GM12878 (cell line): ENCODE results near the gene TRAIP. TPM values are rescaled to one million over a fixed set of nuclear protein-coding genes. Genes with fewer than 3 reads are reported as not detected.

Source experiments
- ATAC-seq: fragments of 200-7000 bp; cut with Tn5 transposase; 3 replicates; pipeline ENCODE4 v1.9.1; 2020; ENCODE audit warnings: mild to moderate bottlenecking, moderate library complexity
- BruUV-seq: library from RNA; stranded (reverse); fragments of 400-500 nt; replicated peaks from 2 replicates; lab custom pipeline; 2021; lab: Mats Ljungman, UMichigan
- CTCF ChIA-PET: fragments of 300-600 bp; sonication (Branson Sonifier 250); formaldehyde crosslinking; extraction: SDS; loops from one replicate; lab custom pipeline; 2021; ENCODE audit warnings: inconsistent platforms; lab: Yijun Ruan, JAX
- POLR2A ChIA-PET: fragments of 350-600 bp; formaldehyde crosslinking; extraction: SDS; loops from one replicate; lab custom pipeline; 2021; ENCODE audit warnings: inconsistent platforms; lab: Charles Lee
- RAD21 ChIA-PET: fragments of 300-600 bp; sonication (Branson Sonifier 250); formaldehyde crosslinking; loops from one replicate; lab custom pipeline; 2023; ENCODE audit warnings: antibody characterized with exemption; ENCODE audit not compliant: unreplicated experiment; lab: Charles Lee
- SMC1A ChIA-PET: fragments of 300-600 bp; sonication (Branson Sonifier 250); formaldehyde crosslinking; loops from one replicate; lab custom pipeline; 2023; ENCODE audit not compliant: unreplicated experiment, uncharacterized antibody; lab: Charles Lee
- DNase-seq: peaks from one replicate; pipeline ENCODE4 v3.0.0-alpha.2; 2011; ENCODE audit warnings: low read depth, low spot score
- FAIRE-seq: peaks from 3 replicates; lab custom pipeline; 2011; peaks lifted over from hg19 to GRCh38; lab: Jason Lieb, UNC
- H2AFZ ChIP-seq: 2 replicates; pipeline ENCODE4 v1.6.0; 2011; ENCODE audit warnings: low read depth, low read length, control low read depth; ENCODE audit not compliant: control insufficient read depth
- H3K27ac ChIP-seq: 2 replicates; pipeline ENCODE4 v1.5.1; 2011; ENCODE audit warnings: control low read depth; ENCODE audit not compliant: control insufficient read depth, insufficient read depth
- H3K27me3 ChIP-seq, 2 experiments: replicated peaks in 1 of 2; 2 replicates each; pipeline versions ENCODE4 v1.6.0 to v1.6.1; 2011; ENCODE audit warnings: low read length in 1 of 2; ENCODE audit not compliant: control insufficient read depth in 2 of 2, insufficient read depth in 2 of 2
- H3K36me3 ChIP-seq, 2 experiments: 2 replicates each; pipeline ENCODE4 v1.5.1; 2011; ENCODE audit warnings: low read length in 1 of 2; ENCODE audit not compliant: control insufficient read depth in 2 of 2, insufficient read depth in 2 of 2
- H3K4me1 ChIP-seq: 2 replicates; pipeline ENCODE4 v1.6.1; 2011; ENCODE audit warnings: mild to moderate bottlenecking, low read length, moderate library complexity, mixed read lengths; ENCODE audit not compliant: control insufficient read depth, insufficient read depth
- H3K4me2 ChIP-seq: 2 replicates; pipeline ENCODE4 v1.6.0; 2011; ENCODE audit warnings: control low read depth; ENCODE audit not compliant: control insufficient read depth, insufficient read depth
- H3K4me3 ChIP-seq: fragments of 200-600 bp; sonication (generic); 2 replicates; pipeline ENCODE4 v1.5.1; 2016
- H3K79me2 ChIP-seq: 2 replicates; pipeline ENCODE4 v1.6.0; 2011; ENCODE audit warnings: low read length; ENCODE audit not compliant: control insufficient read depth, insufficient read depth
- H3K9ac ChIP-seq: 2 replicates; pipeline ENCODE4 v1.8.0; 2011; ENCODE audit warnings: low read length, control low read depth, mixed read lengths; ENCODE audit not compliant: control insufficient read depth, insufficient read depth
- H3K9me3 ChIP-seq: replicated peaks from 3 replicates; pipeline ENCODE4 v1.5.1; 2011; ENCODE audit warnings: mild to moderate bottlenecking, low read length; ENCODE audit not compliant: control insufficient read depth, insufficient read depth
- H4K20me1 ChIP-seq: 2 replicates; pipeline ENCODE4 v1.6.0; 2011; ENCODE audit not compliant: control insufficient read depth, insufficient read depth
- ATF7 ChIP-seq: fragments of 450-650 bp; IDR thresholded peaks from 2 replicates; pipeline ENCODE4 v1.6.1; 2016; ENCODE audit warnings: low read depth, mild to moderate bottlenecking
- BCL11A ChIP-seq: IDR thresholded peaks from 2 replicates; pipeline ENCODE4 v1.6.1; 2011; ENCODE audit warnings: low read depth, low read length
- CBFB ChIP-seq: IDR thresholded peaks from 2 replicates; pipeline ENCODE4 v1.6.1; 2016; ENCODE audit warnings: antibody characterized with exemption, low read depth
- CHD1 ChIP-seq: IDR thresholded peaks from 2 replicates; pipeline ENCODE4 v1.6.1; 2012; ENCODE audit warnings: low read depth, low read length, improper control_type of control experiment
- CREB1 ChIP-seq: IDR thresholded peaks from 2 replicates; pipeline ENCODE4 v1.6.1; 2012; ENCODE audit warnings: low read depth, mild to moderate bottlenecking, inconsistent platforms
- EP300 ChIP-seq, 2 experiments: fragments of 150-350 bp in 1 of 2; IDR thresholded peaks; 2 replicates each; pipeline ENCODE4 v1.6.1; 2011 to 2012; ENCODE audit warnings: low read depth in 2 of 2, low read length in 2 of 2, borderline replicate concordance in 1 of 2, improper control_type of control experiment in 1 of 2, inconsistent platforms in 1 of 2; ENCODE audit not compliant: control insufficient read depth in 1 of 2
- IKZF1 ChIP-seq: fragments of 450-650 bp; conservative IDR thresholded peaks from 2 replicates; pipeline ENCODE4 v1.6.1; 2017; ENCODE audit warnings: antibody characterized with exemption, mild to moderate bottlenecking
- JUND ChIP-seq: IDR thresholded peaks from 2 replicates; pipeline ENCODE4 v1.6.1; 2012; ENCODE audit warnings: low read depth, mild to moderate bottlenecking, low read length, improper control_type of control experiment, moderate library complexity
- NFYB ChIP-seq: IDR thresholded peaks from 2 replicates; pipeline ENCODE4 v1.6.1; 2011; ENCODE audit warnings: low read depth, mild to moderate bottlenecking, low read length, improper control_type of control experiment, moderate library complexity; ENCODE audit not compliant: insufficient read depth
- NR2C1 ChIP-seq: fragments of 450-650 bp; IDR thresholded peaks from 2 replicates; pipeline ENCODE4 v1.6.1; 2017; ENCODE audit warnings: antibody characterized with exemption, mild to moderate bottlenecking, moderate library complexity
- PAX5 ChIP-seq: IDR thresholded peaks from 2 replicates; pipeline ENCODE4 v1.6.1; 2011; ENCODE audit warnings: low read depth, low read length, borderline replicate concordance
- PKNOX1 ChIP-seq: fragments of 450-650 bp; IDR thresholded peaks from 2 replicates; pipeline ENCODE4 v1.6.1; 2016; ENCODE audit warnings: mild to moderate bottlenecking
- PML ChIP-seq: IDR thresholded peaks from 2 replicates; pipeline ENCODE4 v1.6.1; 2012; ENCODE audit warnings: low read length, inconsistent platforms
- POLR2AphosphoS5 ChIP-seq: IDR thresholded peaks from 2 replicates; pipeline ENCODE4 v1.6.1; 2011; ENCODE audit warnings: mild to moderate bottlenecking, low read length, inconsistent platforms
- RB1 ChIP-seq: fragments of 450-650 bp; formaldehyde crosslinking; IDR thresholded peaks from 2 replicates; pipeline ENCODE4 v1.6.1; 2017; ENCODE audit warnings: mild to moderate bottlenecking, borderline replicate concordance
- SREBF1 ChIP-seq: IDR thresholded peaks from 2 replicates; pipeline ENCODE4 v1.6.1; 2012; ENCODE audit warnings: mild to moderate bottlenecking, low read length
- SREBF2 ChIP-seq: IDR thresholded peaks from 2 replicates; pipeline ENCODE4 v1.6.1; 2012; ENCODE audit warnings: mild to moderate bottlenecking, low read length
- USF2 ChIP-seq: IDR thresholded peaks from 2 replicates; pipeline ENCODE4 v1.6.1; 2011; ENCODE audit warnings: low read depth, low read length, improper control_type of control experiment, borderline replicate concordance
- ZNF687 ChIP-seq: fragments of 450-650 bp; IDR thresholded peaks from 2 replicates; pipeline ENCODE4 v1.6.1; 2017; ENCODE audit warnings: mild to moderate bottlenecking, moderate library complexity
- WGBS: methylation state at CpG from one replicate; pipeline ENCODE4 v1.1.6; 2016; ENCODE audit warnings: low lambda C conversion rate; ENCODE audit not compliant: insufficient replicate concordance, insufficient coverage; ENCODE audit errors: missing lambda C conversion rate; 5-methylcytosine and 5-hydroxymethylcytosine counted together
- in situ Hi-C: fragments of 300-500 bp; cut with MboI; formaldehyde crosslinking; loops from 9 replicates; pipeline ENCODE4 v1.14.3; 2018; ENCODE audit warnings: mixed read lengths
- intact Hi-C: fragments of 100-400 bp; cut with micrococcal nuclease; formaldehyde crosslinking; loops from one replicate; pipeline ENCODE4 v1.14.2; 2022; ENCODE audit not compliant: unreplicated experiment
- polyA plus RNA-seq, 11 experiments: library from polyadenylated mRNA; depleted of rRNA in 4 of 11; unstranded in 6 of 11; stranded (reverse) in 5 of 11; fragments of >200 nt; fragmentation: Nextera tagmentation in 4 of 11; fragmentation: Illumina TruSeq in 1 of 11; extraction: Ambion mirVana in 4 of 11; extraction: Trizol in 1 of 11; gene quantifications; 1 replicate in 1 of 11; 2 replicates in 10 of 11; pipeline versions ENCODE4 v1.2.1 to v1.2.3, GENCODE V29; 2011 to 2016; ENCODE audit warnings: inconsistent platforms in 2 of 11, missing spikeins in 2 of 11, low read depth in 1 of 11
- total RNA-seq, 4 experiments: library from RNA; depleted of rRNA in 3 of 4; stranded (reverse); fragments of >200 nt in 3 of 4; fragmentation: Illumina TruSeq in 1 of 4; extraction: Trizol in 1 of 4; gene quantifications; 2 replicates each; pipeline versions ENCODE4 v1.2.1 to v1.2.3, GENCODE V29; 2013 to 2021

The TRAIP gene
- total and polyA plus RNA-seq, 10 of the 15 experiments (the other 5 are each of a cell fraction or from before 2014, with no cell fraction given) = 15.9 to 37.0 (median 23.1) TPM

- Histone ChIP-seq H3K79me2 (no peaks in the 10 kb centered on the region; the same call in 1 of the 2 replicates), H3K27me3 (no peaks in the 10 kb centered on the region; a peak in 1 of 4 replicates), H4K20me1 (no peaks in the 10 kb centered on the region), H3K9ac (peak overlapping the region; percentile 57), H3K4me2 (peak overlapping the region; percentile 60), H2AFZ (no peak overlapping the region), H3K36me3 (peaks cover 0 to 2% of the 10 kb centered on the region in 2 experiments; a peak in 1 of 4 replicates), H3K4me1 (peaks cover 43% of the 10 kb centered on the region), H3K4me3 (peak overlapping the region; percentile 43; the same call in 1 of the 2 replicates), H3K9me3 (no peaks in the 10 kb centered on the region), H3K27ac (peak overlapping the region; percentile 77)
- ChIA-PET POLR2A (interaction anchor here (0.6 to 2.1 kb wide), 8 partner anchors 8 to 776 kb away, joined by 3 to 15 read pairs (median 4); partner anchors contain the start of gene UBA7), CTCF (interaction anchor here (1.0 to 12.0 kb wide), 7 partner anchors 11 to 266 kb away, joined by 3 to 327 read pairs (median 5); partner anchors contain the start of genes MON1A, MST1R and UBA7), SMC1A (interaction anchor here (0.7 to 9.4 kb wide), 12 partner anchors 9 to 314 kb away, joined by 3 to 146 read pairs (median 4); partner anchors contain the start of genes GMPPB and UBA7), RAD21 (interaction anchor here (0.8 to 8.0 kb wide), 11 partner anchors 8 to 266 kb away, joined by 4 to 182 read pairs (median 6); partner anchors contain the start of genes IP6K1, MON1A, TRAIP and UBA7)
- ATAC-seq (peak; percentile 9), DNase-seq (no peak), FAIRE-seq (no peak)
- in situ Hi-C loops = no loop called here
- WGBS = 0% methylated on average over 3 of the region's 3 CpGs
- intact Hi-C loops = no loop called here
- BruUV-seq = no TSS peak
- TF ChIP-seq EP300 (IDR thresholded peaks at IDR 0.05; ENCODE audit: borderline replicate concordance in 1 of 2, control insufficient read depth in 1 of 2, low read depth in 2 of 2, low read length in 2 of 2) (0 out of 4 replicates have a peak, but pooled peaks of 1 of the 2 experiments have one; percentile 21), SREBF1 (no peak), JUND (no peak), RB1 (no peak), PKNOX1 (0 out of 2 replicates have a peak, but pooled peaks have one; percentile 16), PML (no peak), POLR2AphosphoS5 (no peak), USF2 (no peak), ATF7 (0 out of 2 replicates have a peak, but pooled peaks have one; percentile 34), CHD1 (no peak), NR2C1 (no peak), ZNF687 (peak; percentile 46), BCL11A (no peak), PAX5 (0 out of 2 replicates have a peak, but pooled peaks have one; percentile 24), IKZF1 (peak; percentile 71), NFYB (no peak), CREB1 (no peak), SREBF2 (no peak), CBFB (no peak)
Measured at GRCh38 chr3:49805367-49805782, 51.0 kb downstream of the TRAIP start.
